MM.1S (cell line): ENCODE results near the gene ZDHHC23.

Source experiments
- DNase-seq: peaks from one replicate; pipeline ENCODE4 v3.0.0-alpha.2; 2015
- H2AFZ ChIP-seq: fragments of 300-600 bp; sonication (generic); 2 replicates; pipeline ENCODE4 v1.6.0; 2016; ENCODE audit warnings: antibody characterized with exemption, low read length
- H3F3A ChIP-seq: fragments of 300-600 bp; sonication (generic); 2 replicates; pipeline ENCODE4 v1.6.1; 2016; ENCODE audit warnings: mild to moderate bottlenecking, antibody characterized with exemption, low read length, moderate library complexity, mixed read lengths; ENCODE audit not compliant: insufficient read depth
- H3K27ac ChIP-seq: fragments of 300-600 bp; sonication (generic); 2 replicates; pipeline ENCODE4 v1.5.1; 2016; ENCODE audit warnings: mild to moderate bottlenecking, low read length
- H3K27me3 ChIP-seq: fragments of 300-600 bp; sonication (generic); replicated peaks from 2 replicates; pipeline ENCODE4 v1.6.0; 2016; ENCODE audit warnings: low read length; ENCODE audit not compliant: insufficient read depth
- H3K36me3 ChIP-seq: fragments of 300-600 bp; sonication (generic); replicated peaks from 2 replicates; pipeline ENCODE4 v1.6.1; 2016; ENCODE audit warnings: mild to moderate bottlenecking, low read length, mixed read lengths; ENCODE audit not compliant: insufficient read depth
- H3K4me1 ChIP-seq: fragments of 300-600 bp; sonication (generic); 2 replicates; pipeline ENCODE4 v1.6.1; 2016; ENCODE audit warnings: low read length, mixed read lengths
- H3K4me2 ChIP-seq: fragments of 300-600 bp; sonication (generic); 2 replicates; pipeline ENCODE4 v1.6.0; 2016; ENCODE audit warnings: low read depth, low read length
- H3K4me3 ChIP-seq: fragments of 300-600 bp; sonication (generic); 2 replicates; pipeline ENCODE4 v1.5.1; 2016; ENCODE audit warnings: low read length, mixed read lengths
- H3K79me2 ChIP-seq: fragments of 300-600 bp; sonication (generic); 2 replicates; pipeline ENCODE4 v1.6.1; 2016; ENCODE audit warnings: mixed run types, low read length, mixed read lengths
- H3K9ac ChIP-seq: fragments of 300-600 bp; sonication (generic); 2 replicates; pipeline ENCODE4 v1.6.1; 2016; ENCODE audit warnings: low read length, mixed read lengths
- H3K9me2 ChIP-seq: fragments of 300-600 bp; sonication (generic); replicated peaks from 2 replicates; pipeline ENCODE4 v1.6.1; 2016; ENCODE audit warnings: mild to moderate bottlenecking, low read length, mixed read lengths; ENCODE audit not compliant: insufficient read depth
- H3K9me3 ChIP-seq: fragments of 300-600 bp; sonication (generic); replicated peaks from 2 replicates; pipeline ENCODE4 v1.6.1; 2016; ENCODE audit warnings: mild to moderate bottlenecking, low read length, mixed read lengths; ENCODE audit not compliant: insufficient read depth
- H4K20me1 ChIP-seq: fragments of 300-600 bp; sonication (generic); 2 replicates; pipeline ENCODE4 v1.6.1; 2016; ENCODE audit warnings: mild to moderate bottlenecking, low read length, moderate library complexity, mixed read lengths; ENCODE audit not compliant: insufficient read depth
- CTCF ChIP-seq: fragments of 300-600 bp; sonication (generic); IDR thresholded peaks from 2 replicates; pipeline ENCODE4 v1.5.1; 2016; ENCODE audit warnings: antibody characterized with exemption, low read length, mixed read lengths
- EZH2 ChIP-seq: fragments of 300-600 bp; sonication (generic); optimal IDR thresholded peaks from 2 replicates; pipeline ENCODE3; 2017; ENCODE audit warnings: low read depth, mild to moderate bottlenecking, antibody characterized with exemption, low read length, mixed read lengths
- EZH2phosphoT487 ChIP-seq: fragments of 300-600 bp; sonication (generic); IDR thresholded peaks from 2 replicates; pipeline ENCODE4 v1.6.1; 2018; ENCODE audit warnings: antibody characterized with exemption, low read length

ZDHHC23 gene

GRCh38 chr3:113947372-113948014, at the start of gene ZDHHC23:
TSS of gene ZDHHC23 (plus strand) at chr3:113948013. CDS start at chr3:113948803, 790 bp downstream.
- DNase-seq, result peak; percentile 79
- no peak for TF ChIP-seq EZH2
- TF ChIP-seq EZH2phosphoT487, result no peak
- no peak for TF ChIP-seq CTCF
- Histone ChIP-seq H3K9me2 (no peaks in the 10 kb centered on the region), H3K36me3 (no peaks in the 10 kb centered on the region), H3K79me2 (peaks cover 13% of the 10 kb centered on the region), H2AFZ (peak within 1 kb of the TSS; percentile 86), H3F3A (peaks cover 5% of the 10 kb centered on the region; the same call in 1 of the 2 replicates), H3K9me3 (no peaks in the 10 kb centered on the region), H3K9ac (peak within 1 kb of the TSS; percentile 65), H3K27me3 (no peaks in the 10 kb centered on the region), H4K20me1 (no peaks in the 10 kb centered on the region), H3K27ac (peak within 1 kb of the TSS; percentile 65; the same call in 1 of the 2 replicates), H3K4me3 (peak within 1 kb of the TSS; percentile 71), H3K4me2 (peak within 1 kb of the TSS; percentile 78), H3K4me1 (peaks cover 6% of the 10 kb centered on the region; the same call in 1 of the 2 replicates)

GRCh38 chr3:113898892-113899291, 48.9 kb upstream of the ZDHHC23 start:
- H3K9me2 ChIP-seq, result no peaks in the 10 kb centered on the region

GRCh38 chr3:113906568-113907140, 41.2 kb upstream of the ZDHHC23 start:
- Histone ChIP-seq H3K4me1 (no peaks in the 10 kb centered on the region), H3K4me2 (no peak overlapping the region), H3K36me3 (no peaks in the 10 kb centered on the region), H3F3A (no peaks in the 10 kb centered on the region), H2AFZ (no peak overlapping the region), H3K79me2 (no peaks in the 10 kb centered on the region), H4K20me1 (no peaks in the 10 kb centered on the region), H3K9me3 (no peaks in the 10 kb centered on the region), H3K9ac (no peak overlapping the region), H3K4me3 (no peak overlapping the region), H3K27me3 (no peaks in the 10 kb centered on the region), H3K9me2 (no peaks in the 10 kb centered on the region), H3K27ac (no peak overlapping the region)
- no peak for DNase-seq
- TF ChIP-seq EZH2 (no peak), CTCF (no peak), EZH2phosphoT487 (no peak)

More at GRCh38 chr3:113898892-113899291, 48.9 kb upstream of the ZDHHC23 start:
- Histone ChIP-seq H2AFZ (no peak overlapping the region), H3K4me2 (no peak overlapping the region), H3K36me3 (no peaks in the 10 kb centered on the region), H3K79me2 (no peaks in the 10 kb centered on the region), H3K27me3 (no peaks in the 10 kb centered on the region), H3K27ac (no peak overlapping the region), H3K9ac (no peak overlapping the region), H3K4me3 (no peak overlapping the region), H3K9me3 (no peaks in the 10 kb centered on the region), H3K4me1 (peaks cover 15% of the 10 kb centered on the region), H3F3A (no peaks in the 10 kb centered on the region), H4K20me1 (no peaks in the 10 kb centered on the region)
- TF ChIP-seq EZH2phosphoT487 (no peak), EZH2 (no peak), CTCF (no peak)
- no peak for DNase-seq
